AG08396 (cell line): ENCODE results near the gene AK2.

ENCODE experiments used
- DNase-seq: peaks from one replicate; pipeline ENCODE4 v3.0.0; 2012; ENCODE audit warnings: low spot score, mixed read lengths

The AK2 gene

DNA sequence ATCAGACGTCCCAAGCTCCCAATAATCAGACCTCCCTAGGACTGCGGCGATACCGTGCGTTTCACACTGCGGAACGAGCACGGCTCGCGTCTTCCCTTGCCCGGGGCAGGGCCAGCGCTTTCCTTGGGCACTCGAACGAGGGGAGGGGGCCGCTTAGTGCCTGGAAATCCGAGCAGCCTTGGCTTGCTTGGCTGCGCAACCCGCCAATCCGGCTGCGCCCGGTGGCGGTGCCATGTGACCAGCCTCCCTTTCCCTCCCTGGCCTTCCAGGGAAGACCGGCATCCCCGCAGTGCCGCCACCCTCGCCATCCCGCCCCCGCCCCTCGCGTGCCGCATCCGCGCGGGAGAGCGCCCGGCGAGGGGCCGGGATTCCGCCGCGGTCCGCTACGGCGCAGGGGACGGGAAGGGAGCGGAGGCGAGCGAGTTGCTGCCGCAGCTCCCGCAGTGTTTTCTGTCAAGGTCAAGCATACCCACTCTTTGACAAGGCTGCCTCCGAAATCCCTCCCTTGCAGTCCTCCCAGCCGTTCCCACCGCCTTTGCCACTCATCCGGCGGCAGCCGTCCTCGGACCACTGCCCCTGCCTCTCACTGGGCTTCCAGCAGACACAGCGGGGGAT, 63.8 kb downstream of the AK2 start:
- DNase-seq: peak; percentile 57

DNA sequence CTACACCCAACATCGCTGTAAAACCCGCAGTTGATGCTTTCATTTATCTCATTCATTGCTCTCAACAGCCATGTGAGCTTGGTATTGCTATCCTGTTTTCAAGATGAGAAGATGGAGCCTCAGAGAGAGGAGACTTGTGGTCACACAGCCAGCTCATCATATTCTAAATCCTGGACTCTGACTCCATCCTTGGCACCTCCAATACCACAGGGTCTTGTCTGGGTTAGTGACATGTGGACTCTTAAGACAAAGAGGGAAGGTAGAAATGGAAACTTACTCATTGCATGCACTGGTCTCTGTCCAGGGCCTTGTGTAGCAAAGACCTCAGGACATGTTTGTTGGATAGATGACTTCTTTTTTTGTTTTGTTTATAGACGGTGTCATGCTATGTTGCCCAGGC, 65.1 kb downstream of the AK2 start:
- DNase-seq: no peak

GRCh38 chr1:32971156-32971555, 65.5 kb downstream of the AK2 start:
- no peak for DNase-seq

DNA sequence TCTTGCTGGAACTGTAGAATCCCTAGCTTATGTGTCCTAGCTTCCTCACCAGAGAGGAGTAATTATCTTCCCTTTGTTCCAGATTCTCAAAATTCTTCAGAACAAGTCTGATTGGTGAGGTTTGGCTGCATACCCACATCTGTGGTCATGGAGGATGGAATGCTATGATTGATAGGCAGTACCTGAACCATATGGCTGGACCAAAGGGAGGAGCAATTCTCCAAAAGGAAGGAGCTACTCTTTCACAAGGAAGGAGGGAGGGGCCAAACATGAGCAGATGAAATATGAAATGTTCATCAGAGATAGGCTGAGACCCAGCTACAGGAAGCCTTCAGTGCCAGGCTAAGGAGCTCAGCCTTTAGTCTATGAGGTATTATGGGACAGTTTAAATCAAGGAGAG, 67.1 kb downstream of the AK2 start:
- no peak for DNase-seq

- DNase-seq: peak; percentile 54
Measured at GRCh38 chr1:32967888-32968568, 68.7 kb downstream of the AK2 start.

GRCh38 chr1:32966900-32967299, 69.8 kb downstream of the AK2 start:
- DNase-seq: no peak

DNA sequence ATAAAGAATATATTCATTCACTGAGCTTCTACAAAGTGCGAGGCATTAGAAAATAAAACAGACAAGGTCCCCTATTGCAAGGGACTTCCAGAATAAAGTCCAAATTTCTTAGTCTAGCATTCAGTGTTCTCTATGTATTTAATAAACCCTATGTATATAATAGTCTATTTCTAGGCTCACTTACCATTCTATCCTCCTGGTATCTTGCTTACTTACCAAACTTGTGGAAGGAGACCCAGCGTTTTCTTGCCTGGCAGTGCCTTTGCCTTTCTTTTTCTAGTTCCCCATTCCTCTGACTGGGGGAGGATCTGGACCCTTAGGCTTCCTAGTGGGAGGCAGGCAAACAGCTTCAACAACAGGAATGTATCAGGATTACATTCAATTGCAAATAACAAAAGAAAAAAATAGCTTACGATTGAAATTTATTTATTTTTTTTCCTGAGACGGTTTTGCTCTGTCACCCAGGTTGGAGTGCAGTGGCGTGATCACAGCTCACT, 71.4 kb downstream of the AK2 start:
- DNase-seq: no peak

DNA sequence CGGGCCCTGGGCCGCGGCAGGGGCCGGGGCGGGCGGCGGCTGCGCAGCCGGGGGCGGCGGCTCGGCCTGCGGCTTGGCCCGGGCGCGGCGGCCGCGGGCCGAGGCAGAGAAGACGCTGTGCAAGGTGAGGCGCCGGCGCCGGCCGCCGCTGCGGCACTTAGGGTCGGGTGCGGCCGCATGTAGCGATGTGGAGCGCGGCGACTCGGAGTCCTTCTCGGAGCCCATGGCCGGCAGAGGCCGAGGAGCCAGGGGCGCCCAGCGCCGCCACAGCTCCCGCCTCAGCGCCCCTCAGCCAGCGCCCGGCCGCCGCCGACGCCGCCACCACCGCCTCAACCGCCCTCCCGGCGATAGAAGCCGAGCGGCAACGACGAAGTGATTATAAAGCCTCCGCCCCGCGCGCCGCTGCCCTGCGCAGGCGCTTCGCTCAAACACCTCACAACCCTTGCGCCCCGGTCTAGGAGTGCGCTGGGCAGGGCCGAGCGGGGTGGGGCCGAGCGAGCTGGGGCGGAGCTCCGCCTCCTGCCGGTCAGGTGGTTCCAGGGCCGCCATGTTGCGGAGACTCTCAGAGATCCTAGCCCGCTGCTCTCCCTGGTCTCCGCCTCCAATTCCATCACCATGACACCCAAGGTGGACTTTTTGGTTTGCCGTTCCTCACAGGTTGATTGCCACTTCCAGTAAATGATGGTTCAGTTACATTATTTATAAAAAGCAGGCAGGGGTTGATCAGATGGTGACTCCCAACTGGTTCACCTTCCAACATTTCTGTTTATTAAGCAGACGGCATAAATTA, 72.0 kb downstream of the AK2 start, which contains the start of gene RNF19B:
Gene RNF19B (minus strand): TSS at position 349 of the 790 bp plus-strand sequence. CDS start 124 bp downstream, at position 225.
- DNase-seq: peak; percentile 98

- DNase-seq: peak; percentile 69
Measured at GRCh38 chr1:32963746-32964460, 72.8 kb downstream of the AK2 start.

DNA sequence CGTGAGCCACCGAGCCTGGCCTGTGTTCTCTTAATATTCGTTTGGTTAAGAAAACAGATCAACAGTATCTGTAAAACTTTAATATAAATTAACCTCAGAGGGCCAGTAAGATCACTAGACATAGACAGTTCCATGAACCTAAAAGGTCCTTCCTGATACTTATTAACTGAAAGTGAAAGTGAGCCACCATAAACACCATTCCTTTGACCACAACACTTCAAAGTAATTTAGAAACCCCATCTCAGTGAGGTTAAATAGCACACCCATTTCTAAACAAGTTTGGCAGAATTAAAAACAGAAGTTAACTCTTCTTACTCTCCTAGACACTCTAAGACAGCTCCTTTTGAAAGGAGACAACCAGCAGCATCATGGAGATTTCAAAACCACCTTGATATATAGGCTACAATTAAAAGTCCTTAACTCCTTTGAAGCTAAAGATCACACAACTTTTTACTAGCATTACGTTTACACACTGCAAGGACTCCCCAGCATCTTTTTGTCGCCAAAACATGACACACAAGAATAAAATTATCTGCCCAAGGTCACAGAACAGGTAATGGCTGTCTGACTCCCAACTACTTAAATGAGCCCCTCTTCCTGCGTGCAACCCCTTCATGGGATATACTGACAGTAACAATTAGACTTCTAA, 74.3 kb downstream of the AK2 start:
- peak; percentile 36 for DNase-seq

DNA sequence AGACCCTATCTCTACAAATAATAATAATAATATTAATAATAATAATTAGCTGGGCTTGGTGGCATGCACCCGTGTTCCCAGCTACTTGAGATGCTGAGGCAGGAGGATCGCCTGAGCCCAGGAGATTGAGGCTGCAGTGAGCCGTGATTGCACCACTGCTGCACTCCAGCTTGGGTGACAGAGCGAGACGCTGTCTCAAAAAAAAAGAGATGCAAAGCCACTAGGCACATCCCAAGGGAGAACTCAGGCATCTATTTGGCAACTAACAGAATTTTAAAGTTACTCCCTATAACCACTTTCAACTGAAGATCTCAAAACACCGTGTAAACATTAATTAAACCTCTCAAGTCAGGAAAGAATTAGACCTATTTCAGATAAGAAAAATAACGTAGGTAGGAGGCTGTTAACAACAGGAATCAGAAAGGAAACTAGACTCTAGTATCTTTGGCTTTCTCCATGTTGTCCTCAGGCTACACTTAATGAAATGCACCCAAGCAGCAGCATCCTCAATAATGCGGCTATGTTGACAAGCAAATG, 75.8 kb downstream of the AK2 start:
- no peak for DNase-seq

DNA sequence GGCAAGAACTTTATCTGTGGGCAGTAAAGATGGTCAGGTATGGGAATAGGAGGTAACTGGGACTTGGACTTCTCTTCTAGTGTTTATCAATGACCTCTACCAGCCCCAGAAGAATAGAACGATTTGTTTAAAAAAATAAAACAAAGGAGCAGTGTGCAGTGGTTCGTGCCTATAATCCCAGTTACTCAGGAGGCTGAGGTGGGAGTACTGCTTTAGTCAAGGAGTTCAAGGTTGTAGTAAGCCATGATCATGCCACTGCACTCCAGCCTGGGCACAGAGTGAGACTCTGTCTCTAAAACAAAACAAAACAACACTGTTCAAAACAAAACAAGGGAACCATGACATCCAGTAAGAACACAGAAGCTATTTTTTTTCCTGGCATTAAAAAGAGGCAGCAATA, 76.3 kb downstream of the AK2 start:
- DNase-seq: no peak

DNA sequence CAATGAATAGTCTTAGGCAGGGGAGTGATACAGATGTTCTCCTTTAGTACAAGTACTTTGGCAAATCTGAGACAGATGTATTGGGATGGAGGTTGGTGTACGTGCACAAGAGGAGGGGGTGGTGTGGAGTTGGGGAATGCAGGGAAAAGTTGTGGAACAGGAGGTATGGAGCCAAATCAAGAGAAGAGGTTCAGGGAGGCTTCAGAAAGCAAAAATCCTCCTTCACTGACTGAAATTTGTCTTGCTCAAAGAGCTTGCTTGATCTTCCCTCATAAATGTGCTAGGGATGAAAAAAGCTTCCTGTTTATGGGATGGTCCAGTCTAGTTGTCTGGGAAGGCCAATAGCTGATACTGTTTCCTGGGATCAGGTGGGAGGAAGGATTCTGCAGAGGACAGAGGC, 77.9 kb downstream of the AK2 start:
- no peak for DNase-seq
